Lung (tissue), 12 donors: ENCODE measurements around the gene FAM53A. TPM values are rescaled to one million over a fixed set of nuclear protein-coding genes. Genes with fewer than 3 reads are reported as not detected.

Experiments used
- ATAC-seq: fragments of 200-7000 bp; cut with Tn5 transposase; one replicate; pipeline ENCODE4 v1.9.1; 2020; ENCODE audit warnings: moderate number of reproducible peaks; ENCODE audit not compliant: insufficient read depth, low FRiP score
- DNase-seq, 3 donors: peaks; one replicate each; pipeline ENCODE4 v3.0.0-alpha.2; 2013 to 2017
- H3K27ac ChIP-seq, 2 donors: one replicate each; pipeline ENCODE4 v1.5.1; 2013; ENCODE audit warnings: mild to moderate bottlenecking in 2 of 2, moderate library complexity in 2 of 2, control low read depth in 1 of 2, inconsistent platforms in 1 of 2, low read depth in 1 of 2, low read length in 1 of 2
- H3K27me3 ChIP-seq, 3 donors: one replicate each; pipeline ENCODE4 v1.5.1; 2013; ENCODE audit warnings: low read length in 2 of 3; ENCODE audit not compliant: control insufficient read depth in 3 of 3, insufficient read depth in 3 of 3
- H3K36me3 ChIP-seq, 4 donors: one replicate each; pipeline ENCODE4 v1.5.1; 2013; ENCODE audit warnings: low read length in 4 of 4, mild to moderate bottlenecking in 1 of 4, moderate library complexity in 1 of 4; ENCODE audit not compliant: control insufficient read depth in 4 of 4, insufficient read depth in 4 of 4
- H3K4me1 ChIP-seq, 5 donors: one replicate each; pipeline ENCODE4 v1.5.1; 2013; ENCODE audit warnings: low read length in 5 of 5, mild to moderate bottlenecking in 2 of 5, moderate library complexity in 1 of 5; ENCODE audit not compliant: control insufficient read depth in 5 of 5, insufficient read depth in 5 of 5
- H3K4me3 ChIP-seq: one replicate; pipeline ENCODE4 v1.5.1; 2013; ENCODE audit warnings: mild to moderate bottlenecking, control low read depth, moderate library complexity
- H3K9ac ChIP-seq, 2 donors: one replicate each; pipeline ENCODE4 v1.5.1; 2013; ENCODE audit warnings: low read length in 2 of 2, control low read depth in 1 of 2; ENCODE audit not compliant: insufficient read depth in 1 of 2
- H3K9me3 ChIP-seq, 4 donors: one replicate each; pipeline ENCODE4 v1.5.1; 2013; ENCODE audit warnings: low read length in 3 of 4, mild to moderate bottlenecking in 1 of 4, moderate library complexity in 1 of 4; ENCODE audit not compliant: control insufficient read depth in 4 of 4, insufficient read depth in 3 of 4
- CTCF ChIP-seq: IDR thresholded peaks from 2 replicates; pipeline ENCODE4 v1.5.1; 2012; ENCODE audit warnings: mild to moderate bottlenecking; ENCODE audit errors: control extremely low read depth, extremely low read depth
- WGBS, 2 donors: extraction: QIAGEN DNeasy Blood & Tissue Kit; methylation state at CpG; one replicate each; pipeline ENCODE4 v1.1.7; 2013; 5-methylcytosine and 5-hydroxymethylcytosine counted together
- polyA plus RNA-seq, 2 donors: library from polyadenylated mRNA; stranded (reverse); fragments of 200-250 nt; gene quantifications; one replicate each; pipeline ENCODE4 v1.2.1, GENCODE V29; 2013
- total RNA-seq, 2 donors: library from RNA; depleted of rRNA in 1 of 2; stranded (reverse); fragments of >200 nt in 1 of 2; gene quantifications; one replicate each; pipeline ENCODE4 v1.2.1, GENCODE V29; 2014 to 2021
- donor health status: control.
- donor health status: control.
- donor health status: Bipolar disorder and iron deficiency.
- donor health status: healthy.
- donor health status: DM: yes; HTN: yes; CAD: no.

Gene FAM53A
- total and polyA plus RNA-seq, 4 donors: 1.4 to 2.8 (median 2.2) TPM

- DNase-seq (no peak), ATAC-seq (no peak)
- Histone ChIP-seq H3K9me3 (no peaks in the 10 kb centered on the region), H3K27me3 (no peaks in the 10 kb centered on the region), H3K27ac (no peak overlapping the region), H3K9ac (no peak overlapping the region), H3K36me3 (no peaks in the 10 kb centered on the region), H3K4me3 (no peak overlapping the region), H3K4me1 (peaks cover 0 to 6% (median 0%) of the 10 kb centered on the region in 5 donors)
- no peak for TF ChIP-seq CTCF
- 74 to 75% methylated on average over 25 of the region's 25 CpGs for WGBS, 2 donors
Observed at GRCh38 chr4:1676605-1677525, 7.2 kb downstream of the FAM53A start.

GRCh38 chr4:1675802-1676137, 8.3 kb downstream of the FAM53A start:
- TF ChIP-seq CTCF: no peak
- H3K27ac ChIP-seq: no peak overlapping the region
- DNase-seq (no peak), ATAC-seq (no peak)
- H3K4me3 ChIP-seq: no peak overlapping the region
- no peaks in the 10 kb centered on the region for H3K9me3 ChIP-seq
- no peaks in the 10 kb centered on the region for H3K27me3 ChIP-seq
- H3K9ac ChIP-seq: no peak overlapping the region
- H3K4me1 ChIP-seq: peaks cover 0 to 5% (median 0%) of the 10 kb centered on the region in 5 donors
- WGBS, 2 donors: 83 to 91% methylated on average over 10 of the region's 10 CpGs
- no peaks in the 10 kb centered on the region for H3K36me3 ChIP-seq

- ATAC-seq: no peak
- no peak for DNase-seq
- no peak for TF ChIP-seq CTCF
- no peak overlapping the region for H3K4me3 ChIP-seq
- no peak overlapping the region for H3K27ac ChIP-seq
- 80 to 86% methylated on average over 19 of the region's 19 CpGs for WGBS, 2 donors
- H3K4me1 ChIP-seq: no peaks in the 10 kb centered on the region
- H3K36me3 ChIP-seq: no peaks in the 10 kb centered on the region
- no peak overlapping the region for H3K9ac ChIP-seq
- no peaks in the 10 kb centered on the region for H3K27me3 ChIP-seq
- no peaks in the 10 kb centered on the region for H3K9me3 ChIP-seq
Observed at GRCh38 chr4:1675136-1675801, 8.8 kb downstream of the FAM53A start.
